Bronchial epithelial cell (primary cell): ENCODE measurements around the gene ADGB. TPM values are rescaled to one million over a fixed set of nuclear protein-coding genes. Genes with fewer than 3 reads are reported as not detected.

Experiments
- DNase-seq: peaks from one replicate; pipeline ENCODE4 v3.0.0-alpha.2; 2010; ENCODE audit warnings: low read depth
- FAIRE-seq: peaks from 2 replicates; lab custom pipeline; 2011; peaks lifted over from hg19 to GRCh38; lab: Jason Lieb, UNC
- H3K27me3 ChIP-seq: 2 replicates; pipeline ENCODE4 v1.5.1; 2011; ENCODE audit warnings: low read length; ENCODE audit not compliant: control insufficient read depth, insufficient read depth
- H3K36me3 ChIP-seq: 2 replicates; pipeline ENCODE4 v1.5.1; 2011; ENCODE audit warnings: low read length; ENCODE audit not compliant: control insufficient read depth, insufficient read depth
- H3K4me3 ChIP-seq: 2 replicates; pipeline ENCODE4 v1.5.1; 2011; ENCODE audit warnings: mild to moderate bottlenecking, low read depth, low read length, control low read depth
- total RNA-seq: library from RNA; depleted of rRNA; stranded (reverse); fragments of >200 nt; gene quantifications from 2 replicates; pipeline ENCODE4 v1.2.1, GENCODE V29; 2014
- TF ChIP-seq, protein P1 (sequence below): IDR thresholded peaks from 2 replicates; pipeline ENCODE4 v1.5.1; 2011; ENCODE audit warnings: mild to moderate bottlenecking, moderate library complexity, low read length, control low read depth, inconsistent platforms; ENCODE audit not compliant: insufficient read depth, severe bottlenecking

Gene ADGB
- total RNA-seq, 1 donor from 2014 or later = not detected

DNA sequence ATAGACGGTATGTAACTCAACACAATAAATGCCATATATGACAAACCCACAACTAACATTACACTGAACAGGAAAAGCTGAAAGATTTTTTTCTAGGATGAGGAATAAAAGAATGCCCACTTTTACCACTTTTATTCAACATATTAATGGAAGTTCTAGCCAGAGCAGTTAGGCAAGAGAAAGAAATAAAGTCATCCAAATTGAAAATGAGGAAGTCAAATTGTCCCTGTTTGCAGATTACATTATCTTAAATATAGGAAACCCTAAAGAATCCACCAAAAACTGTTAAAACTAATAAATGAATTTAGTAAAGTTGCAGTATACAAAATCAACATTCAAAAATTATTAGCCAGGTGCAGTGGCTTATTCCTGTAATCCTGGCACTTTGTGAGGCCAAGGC, 24.6 kb upstream of the ADGB start:
- H3K4me3 ChIP-seq = no peak overlapping the region
- TF ChIP-seq, protein P1, sequence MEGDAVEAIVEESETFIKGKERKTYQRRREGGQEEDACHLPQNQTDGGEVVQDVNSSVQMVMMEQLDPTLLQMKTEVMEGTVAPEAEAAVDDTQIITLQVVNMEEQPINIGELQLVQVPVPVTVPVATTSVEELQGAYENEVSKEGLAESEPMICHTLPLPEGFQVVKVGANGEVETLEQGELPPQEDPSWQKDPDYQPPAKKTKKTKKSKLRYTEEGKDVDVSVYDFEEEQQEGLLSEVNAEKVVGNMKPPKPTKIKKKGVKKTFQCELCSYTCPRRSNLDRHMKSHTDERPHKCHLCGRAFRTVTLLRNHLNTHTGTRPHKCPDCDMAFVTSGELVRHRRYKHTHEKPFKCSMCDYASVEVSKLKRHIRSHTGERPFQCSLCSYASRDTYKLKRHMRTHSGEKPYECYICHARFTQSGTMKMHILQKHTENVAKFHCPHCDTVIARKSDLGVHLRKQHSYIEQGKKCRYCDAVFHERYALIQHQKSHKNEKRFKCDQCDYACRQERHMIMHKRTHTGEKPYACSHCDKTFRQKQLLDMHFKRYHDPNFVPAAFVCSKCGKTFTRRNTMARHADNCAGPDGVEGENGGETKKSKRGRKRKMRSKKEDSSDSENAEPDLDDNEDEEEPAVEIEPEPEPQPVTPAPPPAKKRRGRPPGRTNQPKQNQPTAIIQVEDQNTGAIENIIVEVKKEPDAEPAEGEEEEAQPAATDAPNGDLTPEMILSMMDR = no peak
- FAIRE-seq (no peak), DNase-seq (no peak)
- no peaks in the 10 kb centered on the region for H3K27me3 ChIP-seq
- no peaks in the 10 kb centered on the region for H3K36me3 ChIP-seq

DNA sequence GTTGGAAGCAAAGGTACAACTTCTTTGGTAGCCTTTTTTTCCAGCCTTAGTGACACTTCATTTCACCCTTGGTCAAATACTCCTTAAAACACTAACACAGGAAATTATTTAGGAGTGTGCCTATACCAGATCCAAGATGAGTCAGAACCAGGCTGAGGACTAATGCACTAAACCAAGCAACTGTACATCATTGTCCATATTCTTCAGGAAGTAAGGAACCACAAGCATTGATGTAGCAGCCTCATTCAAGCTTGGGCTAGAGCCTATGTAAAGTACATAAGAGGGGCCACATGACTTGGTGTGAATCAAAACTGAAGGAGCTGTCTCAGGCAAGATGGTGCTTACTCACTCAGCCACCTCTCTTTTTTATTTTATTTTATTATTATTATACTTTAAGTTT, 20.7 kb upstream of the ADGB start:
- no peak for FAIRE-seq

DNA sequence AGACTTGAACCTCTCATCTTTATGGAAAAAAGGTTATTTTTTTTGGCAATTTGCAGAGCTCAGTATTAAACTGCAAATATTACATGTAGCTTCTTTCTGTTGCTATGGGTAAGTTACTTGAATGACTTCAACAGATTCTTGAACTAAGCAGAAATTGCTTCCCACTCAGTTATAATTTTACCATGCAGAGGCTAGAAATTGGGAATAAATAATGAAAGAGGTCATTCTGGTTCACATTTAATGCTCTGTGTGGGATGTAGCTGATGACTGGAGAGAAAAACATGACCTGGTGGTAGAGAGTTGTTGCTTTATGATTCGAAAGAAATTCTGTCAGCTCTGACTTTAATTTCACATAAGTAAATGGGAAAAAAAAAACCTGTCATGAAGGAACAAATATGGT, 16.8 kb upstream of the ADGB start:
- Histone ChIP-seq H3K36me3 (no peaks in the 10 kb centered on the region), H3K4me3 (no peak overlapping the region), H3K27me3 (no peaks in the 10 kb centered on the region)
- TF ChIP-seq, protein P1 = no peak
- DNase-seq (no peak), FAIRE-seq (no peak)

More for the DNA sequence above, 20.7 kb upstream of the ADGB start:
- TF ChIP-seq, protein P1 = no peak
- H3K36me3 ChIP-seq = no peaks in the 10 kb centered on the region
- H3K27me3 ChIP-seq = no peaks in the 10 kb centered on the region
- H3K4me3 ChIP-seq = no peak overlapping the region
- DNase-seq = peak; percentile 85

DNA sequence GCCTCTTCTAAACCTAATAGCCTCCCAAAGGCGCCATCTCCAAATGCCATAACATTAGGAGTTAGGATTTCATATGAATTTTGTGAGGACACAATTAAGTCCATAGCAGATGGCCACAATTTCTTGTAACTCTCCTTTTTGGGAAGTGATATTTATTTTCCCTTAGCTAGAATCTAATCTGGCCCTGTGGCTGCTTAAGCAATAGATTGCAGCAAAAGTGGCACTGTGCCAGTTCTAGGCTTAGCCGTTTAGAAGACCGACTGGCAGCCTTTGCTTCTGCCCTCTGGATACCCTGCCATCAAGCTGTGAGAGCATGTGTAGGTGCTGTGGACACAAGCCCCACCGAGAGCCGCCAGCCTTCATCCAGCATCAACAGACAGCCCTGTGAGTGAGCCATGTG, 15.9 kb upstream of the ADGB start:
- H3K4me3 ChIP-seq = no peak overlapping the region
- DNase-seq (no peak), FAIRE-seq (no peak)
- TF ChIP-seq, protein P1 = no peak
- H3K36me3 ChIP-seq = no peaks in the 10 kb centered on the region
- H3K27me3 ChIP-seq = no peaks in the 10 kb centered on the region

DNA sequence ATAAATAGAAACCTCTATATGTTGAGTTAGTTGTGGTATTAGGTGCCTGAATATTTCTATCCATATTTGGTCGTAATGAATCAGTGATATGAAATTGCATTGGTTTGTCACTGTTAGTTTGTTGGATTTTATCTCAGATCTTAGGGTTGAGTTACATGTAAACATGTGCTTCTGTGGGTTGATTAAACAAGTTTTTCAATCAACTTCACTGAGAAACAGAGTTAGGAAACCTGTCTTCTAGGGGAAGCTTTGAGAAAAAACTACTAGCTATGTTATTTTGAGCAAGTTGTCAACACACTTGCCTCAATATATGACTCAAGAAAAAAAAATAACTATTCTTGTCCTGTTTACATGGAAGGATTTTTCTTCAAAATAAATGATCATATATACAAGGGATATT, 14.8 kb upstream of the ADGB start:
- Histone ChIP-seq H3K4me3 (no peak overlapping the region), H3K36me3 (no peaks in the 10 kb centered on the region), H3K27me3 (no peaks in the 10 kb centered on the region)
- no peak for FAIRE-seq
- TF ChIP-seq, protein P1 = no peak
- peak; percentile 25 for DNase-seq

DNA sequence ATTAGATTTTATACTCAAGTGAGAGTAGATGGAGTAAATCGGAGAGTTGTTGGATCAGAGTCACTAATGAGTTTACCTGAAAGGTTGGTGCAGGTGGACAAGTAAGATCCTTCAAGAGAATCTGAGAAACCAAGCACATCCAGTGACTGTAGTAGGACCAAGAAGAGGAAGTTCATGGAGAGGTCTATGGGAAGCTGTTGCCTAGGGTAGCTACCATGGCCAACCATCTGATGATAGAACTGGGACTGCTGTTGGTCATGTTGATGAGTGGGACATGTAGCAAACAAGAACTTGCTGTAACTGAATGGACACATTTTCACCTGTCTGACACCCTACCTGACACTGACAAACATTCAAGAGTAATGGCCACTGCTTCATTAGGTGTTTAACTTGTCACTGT, 11.3 kb upstream of the ADGB start:
- Histone ChIP-seq H3K36me3 (no peaks in the 10 kb centered on the region), H3K27me3 (no peaks in the 10 kb centered on the region)

More for the DNA sequence above, 11.3 kb upstream of the ADGB start:
- DNase-seq (no peak), FAIRE-seq (no peak)
- H3K4me3 ChIP-seq = no peak overlapping the region
- TF ChIP-seq, protein P1 = no peak
